Measurements from ENCODE around the gene UGT2B17. TPM values are rescaled to one million over a fixed set of nuclear protein-coding genes. Genes with fewer than 3 reads are reported as not detected.
"Not testable (repeated sequence)": the region's sequence is repeated elsewhere in the genome, so short reads cannot be mapped to it uniquely, and the experiment has no call there.

UGT2B17 gene
- total and polyA plus RNA-seq, 10 of the 15 experiments (the other 5 are each of a cell fraction or from before 2014, with no cell fraction given) = 0.15 TPM; not detected in 9

DNA sequence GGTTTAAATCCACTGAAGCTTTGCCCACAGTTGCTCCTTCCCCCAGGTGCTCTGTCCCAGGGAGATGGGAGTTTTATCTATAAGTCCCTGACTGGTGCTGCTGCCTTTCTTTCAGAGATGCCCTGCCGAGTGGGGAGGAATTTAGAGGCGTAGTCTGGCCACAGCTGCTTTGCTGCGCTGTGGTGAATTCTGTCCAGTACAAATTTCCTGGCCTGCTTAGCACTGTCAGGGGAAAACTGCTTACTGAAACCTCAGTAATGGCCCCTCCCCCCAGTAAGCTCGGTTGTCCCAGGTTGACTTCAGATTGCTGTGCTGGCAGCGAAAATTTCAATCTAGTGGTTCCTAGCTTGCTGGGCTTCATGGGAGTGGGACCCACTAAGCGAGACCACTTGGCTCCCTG, 40.1 kb downstream of the UGT2B17 start:
- ATAC-seq (no peak), FAIRE-seq (no peak), DNase-seq (ENCODE audit: low read depth, low spot score) (no peak)
- BruUV-seq (replicated peaks) = no TSS peak
- Histone ChIP-seq H3K4me2 (ENCODE audit: control insufficient read depth, insufficient read depth) (no peak overlapping the region), H3K27me3 (replicated peaks in 1 of 2; ENCODE audit: control insufficient read depth in 2 of 2, insufficient read depth in 2 of 2, low read length in 1 of 2) (no peaks in the 10 kb centered on the region), H3K79me2 (ENCODE audit: control insufficient read depth, insufficient read depth, low read length) (no peaks in the 10 kb centered on the region), H3K4me3 (no peak overlapping the region), H3K9me3 (replicated peaks; ENCODE audit: control insufficient read depth, insufficient read depth, low read length) (no peaks in the 10 kb centered on the region), H3K36me3 (ENCODE audit: control insufficient read depth in 2 of 2, insufficient read depth in 2 of 2, low read length in 1 of 2) (no peaks in the 10 kb centered on the region), H3K9ac (ENCODE audit: control insufficient read depth, insufficient read depth, low read length) (no peak overlapping the region), H4K20me1 (ENCODE audit: control insufficient read depth, insufficient read depth) (no peaks in the 10 kb centered on the region), H3K27ac (ENCODE audit: control insufficient read depth, insufficient read depth) (no peak overlapping the region), H3K4me1 (ENCODE audit: control insufficient read depth, insufficient read depth, low read length) (no peaks in the 10 kb centered on the region), H2AFZ (ENCODE audit: control insufficient read depth, low read depth, low read length) (no peak overlapping the region)
- POLR2A ChIA-PET = no interaction called here
- SMC1A ChIA-PET (ENCODE audit: uncharacterized antibody, unreplicated experiment) = no interaction called here
- no CpG with 5 or more reads among the region's 6 CpGs for WGBS (ENCODE audit: insufficient coverage, insufficient replicate concordance, low lambda C conversion rate, missing lambda C conversion rate)
- RAD21 ChIA-PET (ENCODE audit: unreplicated experiment) = no interaction called here
- TF ChIP-seq TBL1XR1 (IDR thresholded peaks at IDR 0.05; ENCODE audit: low read depth, low read length) (no peak), NBN (IDR thresholded peaks at IDR 0.05) (no peak), BHLHE40 (IDR thresholded peaks at IDR 0.05; ENCODE audit: borderline replicate concordance in 1 of 2, low read depth in 2 of 2, low read length in 1 of 2) (no peak), WRNIP1 (IDR thresholded peaks at IDR 0.05; ENCODE audit: borderline replicate concordance, low read depth, low read length) (no peak), MTA2 (IDR thresholded peaks at IDR 0.05; ENCODE audit: low read depth) (no peak), SUPT20H (IDR thresholded peaks at IDR 0.05; ENCODE audit: borderline replicate concordance, control insufficient read depth, low read depth, low read length) (no peak)
- TF ChIP-seq, protein P1, sequence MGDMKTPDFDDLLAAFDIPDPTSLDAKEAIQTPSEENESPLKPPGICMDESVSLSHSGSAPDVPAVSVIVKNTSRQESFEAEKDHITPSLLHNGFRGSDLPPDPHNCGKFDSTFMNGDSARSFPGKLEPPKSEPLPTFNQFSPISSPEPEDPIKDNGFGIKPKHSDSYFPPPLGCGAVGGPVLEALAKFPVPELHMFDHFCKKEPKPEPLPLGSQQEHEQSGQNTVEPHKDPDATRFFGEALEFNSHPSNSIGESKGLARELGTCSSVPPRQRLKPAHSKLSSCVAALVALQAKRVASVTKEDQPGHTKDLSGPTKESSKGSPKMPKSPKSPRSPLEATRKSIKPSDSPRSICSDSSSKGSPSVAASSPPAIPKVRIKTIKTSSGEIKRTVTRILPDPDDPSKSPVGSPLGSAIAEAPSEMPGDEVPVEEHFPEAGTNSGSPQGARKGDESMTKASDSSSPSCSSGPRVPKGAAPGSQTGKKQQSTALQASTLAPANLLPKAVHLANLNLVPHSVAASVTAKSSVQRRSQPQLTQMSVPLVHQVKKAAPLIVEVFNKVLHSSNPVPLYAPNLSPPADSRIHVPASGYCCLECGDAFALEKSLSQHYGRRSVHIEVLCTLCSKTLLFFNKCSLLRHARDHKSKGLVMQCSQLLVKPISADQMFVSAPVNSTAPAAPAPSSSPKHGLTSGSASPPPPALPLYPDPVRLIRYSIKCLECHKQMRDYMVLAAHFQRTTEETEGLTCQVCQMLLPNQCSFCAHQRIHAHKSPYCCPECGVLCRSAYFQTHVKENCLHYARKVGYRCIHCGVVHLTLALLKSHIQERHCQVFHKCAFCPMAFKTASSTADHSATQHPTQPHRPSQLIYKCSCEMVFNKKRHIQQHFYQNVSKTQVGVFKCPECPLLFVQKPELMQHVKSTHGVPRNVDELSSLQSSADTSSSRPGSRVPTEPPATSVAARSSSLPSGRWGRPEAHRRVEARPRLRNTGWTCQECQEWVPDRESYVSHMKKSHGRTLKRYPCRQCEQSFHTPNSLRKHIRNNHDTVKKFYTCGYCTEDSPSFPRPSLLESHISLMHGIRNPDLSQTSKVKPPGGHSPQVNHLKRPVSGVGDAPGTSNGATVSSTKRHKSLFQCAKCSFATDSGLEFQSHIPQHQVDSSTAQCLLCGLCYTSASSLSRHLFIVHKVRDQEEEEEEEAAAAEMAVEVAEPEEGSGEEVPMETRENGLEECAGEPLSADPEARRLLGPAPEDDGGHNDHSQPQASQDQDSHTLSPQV (IDR thresholded peaks at IDR 0.05) = no peak
- TF ChIP-seq, protein P2, sequence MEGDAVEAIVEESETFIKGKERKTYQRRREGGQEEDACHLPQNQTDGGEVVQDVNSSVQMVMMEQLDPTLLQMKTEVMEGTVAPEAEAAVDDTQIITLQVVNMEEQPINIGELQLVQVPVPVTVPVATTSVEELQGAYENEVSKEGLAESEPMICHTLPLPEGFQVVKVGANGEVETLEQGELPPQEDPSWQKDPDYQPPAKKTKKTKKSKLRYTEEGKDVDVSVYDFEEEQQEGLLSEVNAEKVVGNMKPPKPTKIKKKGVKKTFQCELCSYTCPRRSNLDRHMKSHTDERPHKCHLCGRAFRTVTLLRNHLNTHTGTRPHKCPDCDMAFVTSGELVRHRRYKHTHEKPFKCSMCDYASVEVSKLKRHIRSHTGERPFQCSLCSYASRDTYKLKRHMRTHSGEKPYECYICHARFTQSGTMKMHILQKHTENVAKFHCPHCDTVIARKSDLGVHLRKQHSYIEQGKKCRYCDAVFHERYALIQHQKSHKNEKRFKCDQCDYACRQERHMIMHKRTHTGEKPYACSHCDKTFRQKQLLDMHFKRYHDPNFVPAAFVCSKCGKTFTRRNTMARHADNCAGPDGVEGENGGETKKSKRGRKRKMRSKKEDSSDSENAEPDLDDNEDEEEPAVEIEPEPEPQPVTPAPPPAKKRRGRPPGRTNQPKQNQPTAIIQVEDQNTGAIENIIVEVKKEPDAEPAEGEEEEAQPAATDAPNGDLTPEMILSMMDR (IDR thresholded peaks at IDR 0.05 in 2 of 3, conservative IDR thresholded peaks at IDR 0.05 in 1 of 3; ENCODE audit: control insufficient read depth in 2 of 3, extremely low read depth in 1 of 3, insufficient read depth in 1 of 3, low read depth in 3 of 3, low read length in 3 of 3) = no peak
- in situ Hi-C loops (cut with MboI) = no loop called here
- intact Hi-C loops (cut with micrococcal nuclease; ENCODE audit: unreplicated experiment) = no loop called here
- CTCF ChIA-PET = no interaction called here

DNA sequence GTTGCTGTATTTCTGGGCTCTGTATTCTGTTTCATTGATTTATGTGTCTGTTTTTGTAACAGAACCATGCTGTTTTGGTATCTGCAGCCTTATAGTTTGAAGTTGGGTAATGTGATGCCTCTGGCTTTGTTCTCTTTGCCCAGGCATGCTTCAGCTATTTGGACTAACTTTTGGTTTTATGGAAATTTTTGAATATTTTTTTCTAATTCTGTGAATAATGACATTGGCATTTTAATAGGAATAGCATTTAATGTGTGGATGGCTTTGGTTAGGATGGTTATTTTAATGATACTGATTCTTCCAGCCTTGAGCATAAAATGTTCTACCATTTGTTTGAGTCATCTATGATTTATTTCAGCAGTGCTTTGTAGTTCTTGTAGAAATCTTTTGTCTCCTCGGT, 53.9 kb downstream of the UGT2B17 start:
- FAIRE-seq; POLR2A ChIA-PET; H3K27ac ChIP-seq (ENCODE audit: control insufficient read depth, insufficient read depth); H3K27me3 ChIP-seq (replicated peaks in 1 of 2; ENCODE audit: control insufficient read depth in 2 of 2, insufficient read depth in 2 of 2, low read length in 1 of 2); SMC1A ChIA-PET (ENCODE audit: uncharacterized antibody, unreplicated experiment); BruUV-seq (replicated peaks); H3K36me3 ChIP-seq (ENCODE audit: control insufficient read depth in 2 of 2, insufficient read depth in 2 of 2, low read length in 1 of 2); DNase-seq (ENCODE audit: low read depth, low spot score); RAD21 ChIA-PET (ENCODE audit: unreplicated experiment); H3K9me3 ChIP-seq (replicated peaks; ENCODE audit: control insufficient read depth, insufficient read depth, low read length); H3K9ac ChIP-seq (ENCODE audit: control insufficient read depth, insufficient read depth, low read length); H3K79me2 ChIP-seq (ENCODE audit: control insufficient read depth, insufficient read depth, low read length); H3K4me2 ChIP-seq (ENCODE audit: control insufficient read depth, insufficient read depth); CTCF ChIA-PET; H2AFZ ChIP-seq (ENCODE audit: control insufficient read depth, low read depth, low read length); ATAC-seq; H3K4me3 ChIP-seq; H4K20me1 ChIP-seq (ENCODE audit: control insufficient read depth, insufficient read depth); H3K4me1 ChIP-seq (ENCODE audit: control insufficient read depth, insufficient read depth, low read length); intact Hi-C loops (cut with micrococcal nuclease; ENCODE audit: unreplicated experiment): not testable (repeated sequence)
- no CpG with 5 or more reads among the region's 1 CpG for WGBS (ENCODE audit: insufficient coverage, insufficient replicate concordance, low lambda C conversion rate, missing lambda C conversion rate)
- in situ Hi-C loops (cut with MboI) = loop anchor here (25.0 kb wide), 2 partner anchors 115 to 515 kb away; no protein-coding TSS in a partner anchor
